ENCODE measurements around the gene STX3.
"Not testable (repeated sequence)": the region's sequence is repeated elsewhere in the genome, so short reads cannot be mapped to it uniquely, and the experiment has no call there.

Gene STX3

GRCh38 chr11:59815754-59816153 is 60.6 kb downstream of the STX3 start:
- H3K4me3 ChIP-seq (ENCODE audit: low read depth, low read length), result no peak overlapping the region
- no peak for DNase-seq (ENCODE audit: low read depth)
- TF ChIP-seq, protein P1, sequence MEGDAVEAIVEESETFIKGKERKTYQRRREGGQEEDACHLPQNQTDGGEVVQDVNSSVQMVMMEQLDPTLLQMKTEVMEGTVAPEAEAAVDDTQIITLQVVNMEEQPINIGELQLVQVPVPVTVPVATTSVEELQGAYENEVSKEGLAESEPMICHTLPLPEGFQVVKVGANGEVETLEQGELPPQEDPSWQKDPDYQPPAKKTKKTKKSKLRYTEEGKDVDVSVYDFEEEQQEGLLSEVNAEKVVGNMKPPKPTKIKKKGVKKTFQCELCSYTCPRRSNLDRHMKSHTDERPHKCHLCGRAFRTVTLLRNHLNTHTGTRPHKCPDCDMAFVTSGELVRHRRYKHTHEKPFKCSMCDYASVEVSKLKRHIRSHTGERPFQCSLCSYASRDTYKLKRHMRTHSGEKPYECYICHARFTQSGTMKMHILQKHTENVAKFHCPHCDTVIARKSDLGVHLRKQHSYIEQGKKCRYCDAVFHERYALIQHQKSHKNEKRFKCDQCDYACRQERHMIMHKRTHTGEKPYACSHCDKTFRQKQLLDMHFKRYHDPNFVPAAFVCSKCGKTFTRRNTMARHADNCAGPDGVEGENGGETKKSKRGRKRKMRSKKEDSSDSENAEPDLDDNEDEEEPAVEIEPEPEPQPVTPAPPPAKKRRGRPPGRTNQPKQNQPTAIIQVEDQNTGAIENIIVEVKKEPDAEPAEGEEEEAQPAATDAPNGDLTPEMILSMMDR (IDR thresholded peaks at IDR 0.05; ENCODE audit: control insufficient read depth, extremely low read depth, insufficient read depth), result no peak

DNA sequence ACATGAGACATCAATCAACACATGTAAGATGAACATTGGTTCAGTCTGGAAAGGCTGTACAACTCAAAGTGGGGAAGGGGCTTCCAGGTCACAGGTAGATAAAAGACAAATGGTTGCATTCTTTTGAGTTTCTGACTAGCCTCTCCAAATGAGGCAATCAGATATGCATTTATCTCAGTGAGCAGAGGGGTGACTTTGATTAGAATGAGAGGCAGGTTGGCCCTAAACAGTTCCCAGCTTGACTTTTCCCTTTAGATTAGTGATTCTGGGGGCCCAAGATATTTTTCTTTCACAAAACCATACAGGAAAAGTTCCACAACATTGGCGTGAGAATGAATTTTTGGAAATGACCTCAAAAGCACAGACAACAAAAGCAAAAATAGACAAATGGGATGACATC is 61.3 kb downstream of the STX3 start:
- DNase-seq (ENCODE audit: low read depth); H3K4me3 ChIP-seq (ENCODE audit: low read depth, low read length): not testable (repeated sequence)

- TF ChIP-seq, protein P1 (IDR thresholded peaks at IDR 0.05; ENCODE audit: control insufficient read depth, extremely low read depth, insufficient read depth), result no peak
- no peak overlapping the region for H3K4me3 ChIP-seq (ENCODE audit: low read depth, low read length)
- no peak for DNase-seq (ENCODE audit: low read depth)
These were observed 63.4 kb downstream of the STX3 start for GRCh38 chr11:59818572-59818971.

DNA sequence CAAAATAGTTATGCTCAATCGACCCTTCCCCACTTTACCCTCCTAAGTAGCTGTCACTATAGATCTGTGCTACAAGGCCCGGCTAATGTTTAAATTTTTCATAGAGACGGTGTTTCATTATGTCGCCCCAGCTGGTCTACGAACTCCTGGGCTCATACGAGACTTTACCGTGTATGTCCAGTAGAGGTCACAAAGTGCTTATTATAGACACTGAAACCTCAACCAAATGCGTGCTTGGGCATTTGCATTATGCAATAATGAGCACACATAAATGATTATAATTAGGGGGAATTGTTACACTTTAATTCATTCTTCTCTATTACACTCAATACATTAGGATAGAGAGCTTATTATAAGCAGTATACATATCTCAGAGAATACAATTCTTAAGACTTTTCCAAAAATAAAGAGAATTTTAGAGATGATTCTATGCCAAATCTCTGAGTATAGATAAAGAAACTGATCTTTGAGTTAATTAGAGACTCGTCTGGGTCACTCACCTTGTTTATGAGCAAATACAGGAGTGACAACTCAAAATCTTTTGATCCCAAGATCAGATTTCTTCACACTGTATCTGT is 67.9 kb downstream of the STX3 start:
- TF ChIP-seq, protein P1 (IDR thresholded peaks at IDR 0.05; ENCODE audit: control insufficient read depth, extremely low read depth, insufficient read depth), result peak; percentile 79
- peak; percentile 39 for DNase-seq (ENCODE audit: low read depth)
- no peak overlapping the region for H3K4me3 ChIP-seq (ENCODE audit: low read depth, low read length)

- no peak overlapping the region for H3K4me3 ChIP-seq (ENCODE audit: low read depth, low read length)
- TF ChIP-seq, protein P1 (IDR thresholded peaks at IDR 0.05; ENCODE audit: control insufficient read depth, extremely low read depth, insufficient read depth), result no peak
- DNase-seq (ENCODE audit: low read depth), result no peak
These were observed 74.2 kb downstream of the STX3 start for GRCh38 chr11:59829358-59829757.

- no peak overlapping the region for H3K4me3 ChIP-seq (ENCODE audit: low read depth, low read length)
- TF ChIP-seq, protein P1 (IDR thresholded peaks at IDR 0.05; ENCODE audit: control insufficient read depth, extremely low read depth, insufficient read depth), result no peak
- no peak for DNase-seq (ENCODE audit: low read depth)
These were observed 78.4 kb downstream of the STX3 start for GRCh38 chr11:59833602-59834001.

- H3K4me3 ChIP-seq (ENCODE audit: low read depth, low read length), result no peak overlapping the region
- no peak for DNase-seq (ENCODE audit: low read depth)
- TF ChIP-seq, protein P1 (IDR thresholded peaks at IDR 0.05; ENCODE audit: control insufficient read depth, extremely low read depth, insufficient read depth), result no peak
These were observed 84.4 kb downstream of the STX3 start for GRCh38 chr11:59839615-59840014.
